ENCODE measurements around the gene RHOBTB3. TPM values are rescaled to one million over a fixed set of nuclear protein-coding genes. Genes with fewer than 3 reads are reported as not detected.
"Not testable (repeated sequence)": the region's sequence is repeated elsewhere in the genome, so short reads cannot be mapped to it uniquely, and the experiment has no call there.

RHOBTB3 gene
- total and polyA plus RNA-seq, 2 donors, result 24.0 to 282 TPM

GRCh38 chr5:95811126-95811423 lies 79.9 kb downstream of the RHOBTB3 start:
- not testable (repeated sequence) for H3K4me3 ChIP-seq (ENCODE audit: low read depth, low read length); H3K27ac ChIP-seq (ENCODE audit: low read depth); H3K36me3 ChIP-seq (ENCODE audit: insufficient read depth); H3K4me1 ChIP-seq (ENCODE audit: insufficient read depth); DNase-seq (ENCODE audit: extremely low spot score)
- WGBS, result 52% methylated on average over 6 of the region's 6 CpGs

GRCh38 chr5:95811461-95812073 lies 80.4 kb downstream of the RHOBTB3 start:
- H3K4me1 ChIP-seq (ENCODE audit: insufficient read depth); DNase-seq (ENCODE audit: extremely low spot score); H3K27ac ChIP-seq (ENCODE audit: low read depth): not testable (repeated sequence)

DNA sequence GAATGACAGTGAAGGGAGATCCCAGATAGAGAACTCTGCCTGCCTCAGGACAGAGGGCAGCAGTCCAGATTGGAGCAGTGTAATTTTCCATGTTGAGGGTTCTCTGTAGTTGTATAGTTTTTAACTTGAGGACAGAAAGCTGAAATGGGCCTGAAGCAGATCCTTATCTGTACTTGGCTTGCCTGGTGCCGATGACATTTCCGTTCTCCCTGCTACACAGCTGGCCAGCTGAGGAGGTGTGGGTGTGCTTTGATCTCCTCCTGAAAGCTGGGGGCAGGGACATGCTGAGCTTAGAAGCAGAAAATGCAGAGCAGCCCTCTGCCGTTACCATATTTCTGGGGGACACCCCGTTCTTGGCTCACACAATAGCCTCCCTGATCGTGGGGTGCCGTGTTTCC lies 80.9 kb downstream of the RHOBTB3 start:
- Histone ChIP-seq H3K4me1 (ENCODE audit: insufficient read depth) (peaks cover 4% of the 10 kb centered on the region), H3K27ac (ENCODE audit: low read depth) (peak overlapping the region; percentile 44), H3K4me3 (ENCODE audit: low read depth, low read length) (no peak overlapping the region), H3K36me3 (ENCODE audit: insufficient read depth) (no peaks in the 10 kb centered on the region)
- WGBS, result 16% methylated on average over 6 of the region's 6 CpGs
- no peak for DNase-seq (ENCODE audit: extremely low spot score)

More at GRCh38 chr5:95811461-95812073, 80.4 kb downstream of the RHOBTB3 start:
- H3K36me3 ChIP-seq (ENCODE audit: insufficient read depth); H3K4me3 ChIP-seq (ENCODE audit: low read depth, low read length): not testable (repeated sequence)
- WGBS, result 62% methylated on average over 13 of the region's 13 CpGs

DNA sequence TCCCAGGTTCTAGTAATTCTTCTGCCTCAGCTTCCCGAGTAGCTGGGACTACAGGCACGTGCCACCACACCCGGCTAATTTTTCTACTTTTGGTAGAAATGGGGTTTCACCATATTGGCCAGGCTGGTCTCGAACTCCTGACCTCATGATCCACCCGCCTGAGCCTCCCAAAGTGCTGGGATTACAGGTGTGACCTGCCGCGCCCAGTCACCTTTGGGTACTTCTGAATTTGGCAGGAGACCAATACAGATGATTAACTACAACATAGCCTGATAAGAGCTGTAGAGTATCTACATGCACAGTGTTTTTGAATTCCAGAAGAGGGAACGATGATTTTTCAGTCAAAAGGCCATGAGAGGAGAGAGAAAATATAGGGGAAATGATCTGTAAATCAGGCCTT lies 81.9 kb downstream of the RHOBTB3 start:
- H3K27ac ChIP-seq (ENCODE audit: low read depth); H3K4me1 ChIP-seq (ENCODE audit: insufficient read depth): not testable (repeated sequence)
- WGBS, result 89% methylated on average over 8 of the region's 8 CpGs

DNA sequence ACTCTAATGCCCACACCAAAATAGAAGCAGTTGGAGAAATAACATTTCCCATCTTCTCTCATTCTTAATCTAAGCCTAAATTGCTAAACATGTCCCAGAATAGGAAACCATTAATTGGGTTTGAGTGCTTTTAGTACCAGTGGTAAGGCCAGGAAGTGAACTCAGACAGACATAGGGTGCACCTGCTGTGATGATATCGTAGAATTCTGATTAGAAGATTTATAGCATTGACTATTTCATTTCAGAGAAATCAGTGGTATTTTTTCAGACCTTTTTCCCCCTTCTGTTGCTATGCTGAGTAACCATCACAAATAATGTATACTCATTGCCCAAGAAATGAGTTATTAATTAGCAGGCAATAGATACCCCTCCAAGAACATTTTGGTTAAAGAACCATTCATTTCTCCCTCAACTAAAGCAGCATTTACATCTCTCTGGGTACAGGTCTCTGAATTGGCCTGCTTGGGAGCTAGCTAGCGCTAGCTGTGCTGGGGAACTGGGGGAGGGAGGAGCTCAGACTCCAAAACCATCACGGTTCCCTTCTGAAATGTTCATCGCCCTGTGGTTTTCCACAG lies 84.1 kb downstream of the RHOBTB3 start:
- WGBS, result 91% methylated on average over 4 of the region's 4 CpGs
- Histone ChIP-seq H3K36me3 (ENCODE audit: insufficient read depth) (no peaks in the 10 kb centered on the region), H3K27ac (ENCODE audit: low read depth) (no peak overlapping the region), H3K4me3 (ENCODE audit: low read depth, low read length) (no peak overlapping the region), H3K4me1 (ENCODE audit: insufficient read depth) (peaks cover 3% of the 10 kb centered on the region)
- DNase-seq (ENCODE audit: extremely low spot score), result no peak

More for the DNA sequence above, 81.9 kb downstream of the RHOBTB3 start:
- H3K36me3 ChIP-seq (ENCODE audit: insufficient read depth); DNase-seq (ENCODE audit: extremely low spot score); H3K4me3 ChIP-seq (ENCODE audit: low read depth, low read length): not testable (repeated sequence)

GRCh38 chr5:95816341-95816740 lies 85.2 kb downstream of the RHOBTB3 start:
- H3K4me1 ChIP-seq (ENCODE audit: insufficient read depth), result no peaks in the 10 kb centered on the region
- no peaks in the 10 kb centered on the region for H3K36me3 ChIP-seq (ENCODE audit: insufficient read depth)
- H3K4me3 ChIP-seq (ENCODE audit: low read depth, low read length), result no peak overlapping the region
- no peak overlapping the region for H3K27ac ChIP-seq (ENCODE audit: low read depth)
- no peak for DNase-seq (ENCODE audit: extremely low spot score)
- WGBS, result 91% methylated on average over 8 of the region's 8 CpGs

- Histone ChIP-seq H3K36me3 (ENCODE audit: insufficient read depth) (no peaks in the 10 kb centered on the region), H3K4me1 (ENCODE audit: insufficient read depth) (no peaks in the 10 kb centered on the region), H3K4me3 (ENCODE audit: low read depth, low read length) (no peak overlapping the region)
Measured at GRCh38 chr5:95816776-95817175, 85.6 kb downstream of the RHOBTB3 start.

DNA sequence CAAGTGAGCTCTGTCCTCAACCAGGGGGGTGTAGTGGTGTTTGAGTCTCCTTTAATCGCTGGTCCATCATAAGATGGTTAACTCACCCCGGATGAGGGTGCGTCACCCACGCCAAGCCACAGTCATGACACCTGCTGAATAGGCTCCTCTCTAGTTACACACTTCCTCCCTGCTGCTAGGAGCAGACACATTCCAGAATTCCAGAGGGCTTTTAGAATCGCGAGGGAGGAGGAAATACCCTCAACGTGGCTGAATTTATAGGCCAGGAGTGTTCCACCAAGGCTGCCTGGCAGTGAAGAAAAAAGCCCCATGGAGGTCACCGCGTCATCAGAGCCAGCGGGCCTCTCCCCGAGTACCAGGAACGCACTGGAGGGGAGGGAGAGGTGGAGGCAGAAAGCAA lies 86.3 kb downstream of the RHOBTB3 start:
- Histone ChIP-seq H3K4me3 (ENCODE audit: low read depth, low read length) (no peak overlapping the region), H3K36me3 (ENCODE audit: insufficient read depth) (no peaks in the 10 kb centered on the region), H3K4me1 (ENCODE audit: insufficient read depth) (no peaks in the 10 kb centered on the region), H3K27ac (ENCODE audit: low read depth) (no peak overlapping the region)
- no peak for DNase-seq (ENCODE audit: extremely low spot score)
- 52% methylated on average over 12 of the region's 12 CpGs for WGBS

More at GRCh38 chr5:95816776-95817175, 85.6 kb downstream of the RHOBTB3 start:
- 72% methylated on average over 4 of the region's 4 CpGs for WGBS
- no peak for DNase-seq (ENCODE audit: extremely low spot score)
- no peak overlapping the region for H3K27ac ChIP-seq (ENCODE audit: low read depth)

GRCh38 chr5:95818181-95819147 lies 87.3 kb downstream of the RHOBTB3 start:
- H3K27ac ChIP-seq (ENCODE audit: low read depth), result no peak overlapping the region

GRCh38 chr5:95821110-95822021 lies 90.2 kb downstream of the RHOBTB3 start:
- Histone ChIP-seq H3K36me3 (ENCODE audit: insufficient read depth) (no peaks in the 10 kb centered on the region), H3K27ac (ENCODE audit: low read depth) (peak overlapping the region; percentile 11), H3K4me3 (ENCODE audit: low read depth, low read length) (peak overlapping the region; percentile 75), H3K4me1 (ENCODE audit: insufficient read depth) (no peaks in the 10 kb centered on the region)
- no peak for DNase-seq (ENCODE audit: extremely low spot score)
- 50% methylated on average over 9 of the region's 9 CpGs for WGBS

More at GRCh38 chr5:95818181-95819147, 87.3 kb downstream of the RHOBTB3 start:
- 75% methylated on average over 14 of the region's 14 CpGs for WGBS
- H3K36me3 ChIP-seq (ENCODE audit: insufficient read depth), result no peaks in the 10 kb centered on the region
- no peaks in the 10 kb centered on the region for H3K4me1 ChIP-seq (ENCODE audit: insufficient read depth)
- no peak overlapping the region for H3K4me3 ChIP-seq (ENCODE audit: low read depth, low read length)
- DNase-seq (ENCODE audit: extremely low spot score), result no peak

GRCh38 chr5:95822043-95822541 lies 91.0 kb downstream of the RHOBTB3 start:
- DNase-seq (ENCODE audit: extremely low spot score), result no peak
- H3K4me1 ChIP-seq (ENCODE audit: insufficient read depth), result peaks cover 1% of the 10 kb centered on the region
- WGBS, result under 1% methylated on average over 19 of the region's 19 CpGs

GRCh38 chr5:95822542-95823181 lies 91.5 kb downstream of the RHOBTB3 start, which contains the start of gene GLRX:
GLRX (minus strand) TSS chr5:95822726; CDS start chr5:95822662, 64 bp downstream.
- Histone ChIP-seq H3K27ac (ENCODE audit: low read depth) (peak within 1 kb of the TSS; percentile 89), H3K4me3 (ENCODE audit: low read depth, low read length) (peak within 1 kb of the TSS; percentile 75), H3K4me1 (ENCODE audit: insufficient read depth) (peaks cover 1% of the 10 kb centered on the region), H3K36me3 (ENCODE audit: insufficient read depth) (no peaks in the 10 kb centered on the region)
- under 1% methylated on average over 8 of the region's 8 CpGs for WGBS
- peak; percentile 61 for DNase-seq (ENCODE audit: extremely low spot score)

More at GRCh38 chr5:95822043-95822541, 91.0 kb downstream of the RHOBTB3 start:
- peak overlapping the region; percentile 75 for H3K4me3 ChIP-seq (ENCODE audit: low read depth, low read length)
- peak overlapping the region; percentile 89 for H3K27ac ChIP-seq (ENCODE audit: low read depth)
- no peaks in the 10 kb centered on the region for H3K36me3 ChIP-seq (ENCODE audit: insufficient read depth)
